SHP77 (cell line): ENCODE data around the gene TNNI2.

Experiments
- DNase-seq, 2 experiments: peaks; one replicate each; lab custom pipeline; 2025; lab: John Stamatoyannopoulos, UW

The TNNI2 gene

DNA sequence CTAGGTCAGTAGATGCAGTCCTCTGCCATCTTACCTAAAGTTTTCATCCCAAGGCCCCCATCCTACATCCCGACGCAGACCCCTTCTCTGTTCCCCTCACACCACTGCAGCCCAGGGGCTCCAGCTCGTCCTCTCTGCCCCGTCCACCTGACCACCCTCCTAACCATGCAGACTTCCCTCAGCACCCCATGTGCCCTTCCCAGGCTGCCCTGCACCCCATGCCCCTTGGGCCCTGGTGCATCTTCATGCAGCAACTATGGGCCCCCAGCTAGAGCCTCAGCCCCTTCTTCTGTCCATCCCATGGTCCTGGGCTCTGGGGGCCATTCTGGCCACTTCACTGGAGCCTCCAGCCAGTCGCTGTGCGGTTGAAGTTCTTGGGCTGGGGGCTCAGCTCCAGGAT is 50.0 kb downstream of the TNNI2 start:
- no peak for DNase-seq

DNA sequence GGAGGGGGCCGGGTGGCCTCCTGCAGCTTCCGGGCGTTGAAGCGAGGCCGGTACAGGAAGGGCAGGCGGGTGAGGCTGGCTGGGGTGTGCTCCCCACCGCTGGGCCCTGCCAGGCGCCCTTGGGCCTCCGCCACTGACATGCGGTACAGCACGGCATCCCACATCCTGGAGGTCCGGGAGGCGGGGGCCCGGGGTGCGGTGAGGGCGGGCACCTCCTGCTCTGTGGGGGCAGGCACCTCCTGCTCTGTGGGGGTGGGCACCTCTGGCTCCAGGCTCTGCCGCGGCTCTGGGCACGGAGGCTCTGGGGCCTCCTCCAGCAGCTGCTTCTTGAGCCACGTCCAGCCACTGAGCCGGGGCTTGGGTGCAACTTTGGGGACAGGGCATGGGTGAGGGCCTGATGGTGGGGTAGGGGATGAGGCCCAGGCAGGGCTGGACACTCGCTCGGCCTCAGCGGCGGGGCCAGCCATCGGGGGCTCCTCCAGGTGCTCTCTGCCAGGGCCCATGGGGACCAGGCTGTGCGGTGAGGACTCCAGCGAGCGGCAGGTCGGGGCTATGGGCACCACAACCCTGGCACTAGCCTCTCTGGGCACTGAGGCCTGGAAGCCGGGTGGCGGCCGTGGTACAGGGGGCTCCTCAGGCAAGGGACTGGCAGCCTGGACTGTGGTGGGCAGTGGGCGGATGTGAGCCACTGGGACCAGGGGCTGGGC is 50.6 kb downstream of the TNNI2 start:
- no peak for DNase-seq

GRCh38 chr11:1889941-1890855 is 51.4 kb downstream of the TNNI2 start:
- DNase-seq, result no peak
